GM18520 (cell line): ENCODE measurements around the gene LAMC3.
"Not testable (repeated sequence)": the region's sequence is repeated elsewhere in the genome, so short reads cannot be mapped to it uniquely, and the experiment has no call there.

Experiments
- ATAC-seq: cut with Tn5 transposase; IDR thresholded peaks from one replicate; pipeline ENCODE4 v1.9.1; 2021; ENCODE audit not compliant: unreplicated experiment

Gene LAMC3

GRCh38 chr9:131027048-131027871 is 18.3 kb downstream of the LAMC3 start:
- no peak for ATAC-seq

- ATAC-seq = no peak
Measured at GRCh38 chr9:131027872-131028179, 18.9 kb downstream of the LAMC3 start.

- no peak for ATAC-seq
Measured at GRCh38 chr9:131028221-131028884, 19.4 kb downstream of the LAMC3 start.

- no peak for ATAC-seq
Measured at GRCh38 chr9:131028931-131029573, 20.1 kb downstream of the LAMC3 start.

- ATAC-seq = no peak
Measured at GRCh38 chr9:131029574-131029952, 20.6 kb downstream of the LAMC3 start.

- no peak for ATAC-seq
Measured at GRCh38 chr9:131030239-131031004, 21.4 kb downstream of the LAMC3 start.

GRCh38 chr9:131031005-131031641 is 22.1 kb downstream of the LAMC3 start:
- no peak for ATAC-seq

GRCh38 chr9:131031642-131032005 is 22.6 kb downstream of the LAMC3 start:
- ATAC-seq = no peak

GRCh38 chr9:131032384-131032783 is 23.4 kb downstream of the LAMC3 start:
- no peak for ATAC-seq

GRCh38 chr9:131033269-131034224 is 24.6 kb downstream of the LAMC3 start:
- no peak for ATAC-seq

- no peak for ATAC-seq
Measured at GRCh38 chr9:131034268-131034667, 25.3 kb downstream of the LAMC3 start.

GRCh38 chr9:131034749-131035148 is 25.8 kb downstream of the LAMC3 start:
- not testable (repeated sequence) for ATAC-seq

GRCh38 chr9:131035548-131035947 is 26.6 kb downstream of the LAMC3 start:
- ATAC-seq = no peak

GRCh38 chr9:131036071-131036470 is 27.1 kb downstream of the LAMC3 start:
- no peak for ATAC-seq

GRCh38 chr9:131036529-131037334 is 27.8 kb downstream of the LAMC3 start:
- no peak for ATAC-seq

GRCh38 chr9:131037335-131038255 is 28.6 kb downstream of the LAMC3 start:
- ATAC-seq = no peak

GRCh38 chr9:131038256-131039128 is 29.5 kb downstream of the LAMC3 start:
- ATAC-seq = no peak
